Upper lobe of right lung (tissue), 1 donor: ENCODE measurements around the gene ZCCHC24. TPM values are rescaled to one million over a fixed set of nuclear protein-coding genes. Genes with fewer than 3 reads are reported as not detected.

Source experiments
- ATAC-seq: fragments of 200-7000 bp; cut with Tn5 transposase; one replicate; pipeline ENCODE4 v1.9.1; 2020; ENCODE audit warnings: mild to moderate bottlenecking, moderate library complexity
- DNase-seq: peaks from one replicate; pipeline ENCODE4 v3.0.0-alpha.2; 2020
- H3K27ac ChIP-seq: fragments of 200-600 bp; one replicate; pipeline ENCODE4 v1.8.0; 2022
- H3K27me3 ChIP-seq: fragments of 200-600 bp; one replicate; pipeline ENCODE4 v1.8.0; 2022; ENCODE audit warnings: mild to moderate bottlenecking
- H3K36me3 ChIP-seq: fragments of 200-600 bp; one replicate; pipeline ENCODE4 v1.8.0; 2022
- H3K4me1 ChIP-seq: fragments of 200-600 bp; one replicate; pipeline ENCODE4 v1.8.0; 2022
- H3K4me3 ChIP-seq: fragments of 200-600 bp; one replicate; pipeline ENCODE4 v1.8.0; 2022; ENCODE audit warnings: mild to moderate bottlenecking
- H3K9me3 ChIP-seq: fragments of 200-600 bp; one replicate; pipeline ENCODE4 v1.8.0; 2022
- CTCF ChIP-seq: fragments of 200-600 bp; IDR thresholded peaks from one replicate; pipeline ENCODE4 v1.8.0; 2022; ENCODE audit warnings: antibody characterized with exemption
- intact Hi-C: fragments of 100-400 bp; cut with DNase I; formaldehyde crosslinking; loops from one replicate; pipeline ENCODE4 v1.11.0; 2022
- total RNA-seq: library from RNA; stranded (reverse); fragmentation: NEBNext Ultra II Directional; extraction: Animal tissue kit (Norgen Biotek cat#: 25700); gene quantifications from one replicate; pipeline ENCODE4 v1.2.1, GENCODE V29; 2021
- donor health status: DM: no; HTN: yes; CAD: no; lungs with severe emphysema.

The ZCCHC24 gene
- total RNA-seq, 1 donor from 2014 or later = 32.4 TPM

GRCh38 chr10:79345241-79346011 is 100.0 kb downstream of the ZCCHC24 start:
- TF ChIP-seq CTCF = no peak
- Histone ChIP-seq H3K27ac (no peak overlapping the region), H3K36me3 (peaks cover 15% of the 10 kb centered on the region), H3K9me3 (no peaks in the 10 kb centered on the region), H3K4me1 (peaks cover 20% of the 10 kb centered on the region), H3K4me3 (no peak overlapping the region), H3K27me3 (no peaks in the 10 kb centered on the region)
- intact Hi-C loops = no loop called here
- DNase-seq = peak; percentile 64
- no peak for ATAC-seq

GRCh38 chr10:79344502-79345195 is 100.8 kb downstream of the ZCCHC24 start:
- no peak for TF ChIP-seq CTCF
- ATAC-seq (no peak), DNase-seq (no peak)
- no peaks in the 10 kb centered on the region for H3K9me3 ChIP-seq
- intact Hi-C loops = no loop called here
- H3K27me3 ChIP-seq = no peaks in the 10 kb centered on the region
- peaks cover 20% of the 10 kb centered on the region for H3K4me1 ChIP-seq
- H3K36me3 ChIP-seq = peaks cover 7% of the 10 kb centered on the region
- no peak overlapping the region for H3K27ac ChIP-seq
- H3K4me3 ChIP-seq = no peak overlapping the region

GRCh38 chr10:79342811-79343561 is 102.4 kb downstream of the ZCCHC24 start:
- no peak overlapping the region for H3K27ac ChIP-seq
- H3K9me3 ChIP-seq = no peaks in the 10 kb centered on the region
- intact Hi-C loops = no loop called here
- no peak for TF ChIP-seq CTCF
- ATAC-seq (no peak), DNase-seq (peak; percentile 51)
- no peaks in the 10 kb centered on the region for H3K27me3 ChIP-seq
- H3K4me3 ChIP-seq = no peak overlapping the region
- H3K4me1 ChIP-seq = peaks cover 7% of the 10 kb centered on the region
- no peaks in the 10 kb centered on the region for H3K36me3 ChIP-seq

GRCh38 chr10:79342295-79342761 is 103.1 kb downstream of the ZCCHC24 start:
- no peak for TF ChIP-seq CTCF

GRCh38 chr10:79340646-79341244 is 104.7 kb downstream of the ZCCHC24 start:
- Histone ChIP-seq H3K9me3 (no peaks in the 10 kb centered on the region), H3K27ac (no peak overlapping the region), H3K4me1 (no peaks in the 10 kb centered on the region), H3K27me3 (no peaks in the 10 kb centered on the region), H3K4me3 (no peak overlapping the region), H3K36me3 (no peaks in the 10 kb centered on the region)
- DNase-seq = no peak
- TF ChIP-seq CTCF = no peak
- intact Hi-C loops = no loop called here
- ATAC-seq = no peak

More at GRCh38 chr10:79342295-79342761, 103.1 kb downstream of the ZCCHC24 start:
- no peak overlapping the region for H3K27ac ChIP-seq
- H3K4me3 ChIP-seq = no peak overlapping the region
- H3K36me3 ChIP-seq = no peaks in the 10 kb centered on the region
- H3K27me3 ChIP-seq = no peaks in the 10 kb centered on the region
- H3K4me1 ChIP-seq = peaks cover 7% of the 10 kb centered on the region
- no peak for ATAC-seq
- intact Hi-C loops = no loop called here
- DNase-seq = no peak
- H3K9me3 ChIP-seq = no peaks in the 10 kb centered on the region
